Suprapubic skin (tissue), 4 donors: ENCODE data around the gene FLACC1.

Experiments used
- POLR2A ChIP-seq, 2 donors: fragments of 450-650 bp; IDR thresholded peaks; one replicate each; pipeline ENCODE4 v1.6.1; 2017; ENCODE audit warnings: antibody characterized with exemption in 2 of 2, mild to moderate bottlenecking in 2 of 2, moderate library complexity in 2 of 2
- POLR2AphosphoS5 ChIP-seq, 3 donors: sonication (generic); formaldehyde crosslinking; IDR thresholded peaks; one replicate each; pipeline ENCODE4 v1.6.1; 2017; ENCODE audit warnings: antibody characterized with exemption in 3 of 3
- TF ChIP-seq, protein P1 (sequence below), 2 donors: fragments of 200-600 bp in 1 of 2; fragments of 450-650 bp in 1 of 2; sonication (generic) in 1 of 2; IDR thresholded peaks; one replicate each; pipeline ENCODE4 v1.5.1; 2016 to 2019; ENCODE audit warnings: antibody characterized with exemption in 2 of 2, mild to moderate bottlenecking in 1 of 2, moderate library complexity in 1 of 2

DNA sequence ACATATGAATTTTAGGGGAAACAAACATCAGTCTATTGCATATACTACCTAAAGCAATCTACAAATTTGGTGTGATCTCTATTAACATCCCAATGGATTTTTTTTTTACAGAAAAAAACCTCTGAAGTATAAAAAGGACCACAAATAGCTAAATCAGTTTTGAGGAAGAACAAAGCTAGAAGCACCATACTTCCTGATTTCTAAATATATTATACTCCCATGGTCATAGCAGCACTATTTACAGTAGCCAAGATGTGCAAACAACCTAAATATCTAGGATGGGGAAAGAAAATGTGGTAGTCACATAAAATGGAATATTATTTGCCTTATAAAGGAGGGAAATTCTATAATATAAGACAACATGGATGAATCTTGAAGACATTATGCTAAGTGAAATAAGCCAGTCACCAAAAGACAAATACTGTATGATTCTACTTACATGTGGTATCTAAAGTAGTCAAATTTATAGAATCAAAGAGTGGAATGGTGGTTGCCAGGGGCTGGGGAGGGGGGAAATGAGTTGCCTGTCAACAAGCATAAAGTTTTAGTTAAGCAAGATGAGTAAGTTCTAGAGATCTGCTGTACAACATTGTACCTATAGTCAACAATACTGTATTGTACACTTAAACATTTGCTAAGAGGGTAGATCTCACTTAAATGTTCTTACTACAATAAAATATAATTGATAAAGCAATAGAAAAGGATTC, 114.4 kb downstream of the FLACC1 start:
- TF ChIP-seq, protein P1, sequence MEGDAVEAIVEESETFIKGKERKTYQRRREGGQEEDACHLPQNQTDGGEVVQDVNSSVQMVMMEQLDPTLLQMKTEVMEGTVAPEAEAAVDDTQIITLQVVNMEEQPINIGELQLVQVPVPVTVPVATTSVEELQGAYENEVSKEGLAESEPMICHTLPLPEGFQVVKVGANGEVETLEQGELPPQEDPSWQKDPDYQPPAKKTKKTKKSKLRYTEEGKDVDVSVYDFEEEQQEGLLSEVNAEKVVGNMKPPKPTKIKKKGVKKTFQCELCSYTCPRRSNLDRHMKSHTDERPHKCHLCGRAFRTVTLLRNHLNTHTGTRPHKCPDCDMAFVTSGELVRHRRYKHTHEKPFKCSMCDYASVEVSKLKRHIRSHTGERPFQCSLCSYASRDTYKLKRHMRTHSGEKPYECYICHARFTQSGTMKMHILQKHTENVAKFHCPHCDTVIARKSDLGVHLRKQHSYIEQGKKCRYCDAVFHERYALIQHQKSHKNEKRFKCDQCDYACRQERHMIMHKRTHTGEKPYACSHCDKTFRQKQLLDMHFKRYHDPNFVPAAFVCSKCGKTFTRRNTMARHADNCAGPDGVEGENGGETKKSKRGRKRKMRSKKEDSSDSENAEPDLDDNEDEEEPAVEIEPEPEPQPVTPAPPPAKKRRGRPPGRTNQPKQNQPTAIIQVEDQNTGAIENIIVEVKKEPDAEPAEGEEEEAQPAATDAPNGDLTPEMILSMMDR (IDR thresholded peaks at IDR 0.05), result no peak
- TF ChIP-seq POLR2AphosphoS5 (IDR thresholded peaks at IDR 0.05) (no peak), POLR2A (IDR thresholded peaks at IDR 0.05) (no peak)
